GM23248 (cell line): Measurements from ENCODE around the gene MUC21. TPM values are rescaled to one million over a fixed set of nuclear protein-coding genes. Genes with fewer than 3 reads are reported as not detected.
"Not testable (repeated sequence)": the region's sequence is repeated elsewhere in the genome, so short reads cannot be mapped to it uniquely, and the experiment has no call there.

Experiments
- DNase-seq: peaks from one replicate; pipeline ENCODE4 v3.0.0-alpha.2; 2015
- H2AFZ ChIP-seq: fragments of 200-600 bp; sonication (generic); 2 replicates; pipeline ENCODE4 v1.6.1; 2016; ENCODE audit warnings: antibody characterized with exemption
- H3F3A ChIP-seq: fragments of 200-600 bp; sonication (generic); 2 replicates; pipeline ENCODE4 v1.6.1; 2016; ENCODE audit warnings: mild to moderate bottlenecking, antibody characterized with exemption, mixed run types; ENCODE audit not compliant: insufficient read depth
- H3K27ac ChIP-seq: fragments of 200-600 bp; sonication (generic); 2 replicates; pipeline ENCODE4 v1.5.1; 2016; ENCODE audit warnings: mild to moderate bottlenecking
- H3K27me3 ChIP-seq: fragments of 200-600 bp; sonication (generic); replicated peaks from 2 replicates; pipeline ENCODE4 v1.6.1; 2016; ENCODE audit warnings: mild to moderate bottlenecking; ENCODE audit not compliant: insufficient read depth
- H3K36me3 ChIP-seq: fragments of 200-600 bp; sonication (generic); 2 replicates; pipeline ENCODE4 v1.6.1; 2016; ENCODE audit warnings: low read depth, mild to moderate bottlenecking
- H3K4me1 ChIP-seq: fragments of 200-600 bp; sonication (generic); 2 replicates; pipeline ENCODE4 v1.6.1; 2016; ENCODE audit warnings: mild to moderate bottlenecking; ENCODE audit not compliant: insufficient read depth
- H3K4me2 ChIP-seq: fragments of 200-600 bp; sonication (generic); one replicate; pipeline ENCODE4 v1.6.1; 2016; ENCODE audit warnings: mild to moderate bottlenecking; ENCODE audit not compliant: unreplicated experiment
- H3K4me3 ChIP-seq: fragments of 200-600 bp; sonication (generic); 2 replicates; pipeline ENCODE4 v1.5.1; 2016; ENCODE audit warnings: mild to moderate bottlenecking
- H3K79me2 ChIP-seq: fragments of 200-600 bp; sonication (generic); 2 replicates; pipeline ENCODE4 v1.6.1; 2016; ENCODE audit warnings: mild to moderate bottlenecking; ENCODE audit not compliant: insufficient read depth
- H3K9ac ChIP-seq: fragments of 200-600 bp; sonication (generic); 2 replicates; pipeline ENCODE4 v1.6.1; 2016; ENCODE audit warnings: mild to moderate bottlenecking
- H3K9me2 ChIP-seq: fragments of 200-600 bp; sonication (generic); 2 replicates; pipeline ENCODE4 v1.6.1; 2016; ENCODE audit warnings: mixed run types, mild to moderate bottlenecking, moderate library complexity; ENCODE audit not compliant: insufficient read depth
- H3K9me3 ChIP-seq: fragments of 200-600 bp; sonication (generic); one replicate; pipeline ENCODE4 v1.6.1; 2017; ENCODE audit warnings: low read depth
- H4K20me1 ChIP-seq: fragments of 200-600 bp; sonication (generic); 2 replicates; pipeline ENCODE4 v1.6.0; 2016; ENCODE audit not compliant: insufficient read depth
- EZH2 ChIP-seq: fragments of 200-600 bp; sonication (generic); IDR thresholded peaks from 2 replicates; pipeline ENCODE4 v1.6.1; 2018; ENCODE audit warnings: antibody characterized with exemption, mild to moderate bottlenecking; ENCODE audit not compliant: insufficient read depth, poor library complexity, severe bottlenecking
- EZH2phosphoT487 ChIP-seq: fragments of 200-600 bp; sonication (generic); IDR thresholded peaks from 2 replicates; pipeline ENCODE4 v1.6.1; 2018; ENCODE audit warnings: antibody characterized with exemption, moderate library complexity, mild to moderate bottlenecking, low read depth; ENCODE audit not compliant: insufficient read depth
- WGBS, 2 experiments: methylation state at CpG; one replicate each; pipeline ENCODE4 v1.1.6; 2015 to 2017; ENCODE audit warnings: low lambda C conversion rate in 2 of 2, low coverage in 1 of 2; ENCODE audit errors: missing lambda C conversion rate in 2 of 2; 5-methylcytosine and 5-hydroxymethylcytosine counted together
- in situ Hi-C: fragments of 300-500 bp; cut with MboI; formaldehyde crosslinking; loops from 2 replicates; pipeline ENCODE4 v1.15.0; 2020
- polyA plus RNA-seq: library from polyadenylated mRNA; unstranded; fragments of >200 nt; fragmentation: Nextera tagmentation; extraction: Ambion mirVana; gene quantifications from 2 replicates; pipeline ENCODE4 v1.2.1, GENCODE V29; 2016
- total RNA-seq: library from RNA; depleted of rRNA; stranded (reverse); fragments of >200 nt; shearing (Covaris generic); gene quantifications from 2 replicates; pipeline ENCODE4 v1.2.3, GENCODE V29; 2014

The MUC21 gene
- total and polyA plus RNA-seq, 2 experiments from 2014 or later = not detected

GRCh38 chr6:30998785-30999184 lies 15.3 kb downstream of the MUC21 start:
- no peaks in the 10 kb centered on the region for H3K4me1 ChIP-seq
- 45 to 52% methylated on average over 5 of the region's 5 CpGs for WGBS, 2 experiments
- peak; percentile 24 for DNase-seq

GRCh38 chr6:31000067-31000860 lies 16.7 kb downstream of the MUC21 start:
- in situ Hi-C loops, DNase-seq, H3K27ac ChIP-seq, H3K9me3 ChIP-seq, H2AFZ ChIP-seq, H3K79me2 ChIP-seq, H4K20me1 ChIP-seq, H3K4me3 ChIP-seq, H3K36me3 ChIP-seq, H3K9me2 ChIP-seq, H3F3A ChIP-seq, H3K4me2 ChIP-seq, H3K4me1 ChIP-seq, H3K27me3 ChIP-seq, H3K9ac ChIP-seq: not testable (repeated sequence)
- WGBS, 2 experiments = 74 to 83% methylated on average over 16 to 19 of the region's 39 CpGs

More at GRCh38 chr6:30998785-30999184, 15.3 kb downstream of the MUC21 start:
- Histone ChIP-seq H3K9me3 (no peaks in the 10 kb centered on the region), H3K9me2 (no peaks in the 10 kb centered on the region), H2AFZ (no peak overlapping the region), H3K27me3 (no peaks in the 10 kb centered on the region; the same call in 1 of the 2 replicates), H3K4me3 (no peak overlapping the region), H3K9ac (no peak overlapping the region), H3K27ac (no peak overlapping the region), H3K79me2 (no peaks in the 10 kb centered on the region), H3K36me3 (no peaks in the 10 kb centered on the region), H4K20me1 (no peaks in the 10 kb centered on the region), H3F3A (no peaks in the 10 kb centered on the region), H3K4me2 (no peak overlapping the region)
- in situ Hi-C loops = no loop called here
- no peak for TF ChIP-seq EZH2

GRCh38 chr6:31001281-31001888 lies 17.9 kb downstream of the MUC21 start:
- Histone ChIP-seq H2AFZ (no peak overlapping the region), H3K27me3 (no peaks in the 10 kb centered on the region), H3F3A (no peaks in the 10 kb centered on the region), H3K4me1 (no peaks in the 10 kb centered on the region), H3K79me2 (no peaks in the 10 kb centered on the region), H3K4me2 (no peak overlapping the region), H3K9me2 (no peaks in the 10 kb centered on the region), H4K20me1 (no peaks in the 10 kb centered on the region), H3K27ac (no peak overlapping the region), H3K4me3 (no peak overlapping the region), H3K9ac (no peak overlapping the region), H3K9me3 (no peaks in the 10 kb centered on the region), H3K36me3 (no peaks in the 10 kb centered on the region)
- WGBS, 2 experiments = 55 to 58% methylated on average over 13 of the region's 13 CpGs
- TF ChIP-seq EZH2 = no peak
- TF ChIP-seq EZH2phosphoT487 = no peak
- in situ Hi-C loops = no loop called here
- DNase-seq = no peak

GRCh38 chr6:31002471-31002870 lies 19.0 kb downstream of the MUC21 start:
- Histone ChIP-seq H3F3A (no peaks in the 10 kb centered on the region), H3K79me2 (no peaks in the 10 kb centered on the region), H3K4me2 (no peak overlapping the region), H3K9me2 (no peaks in the 10 kb centered on the region), H3K9me3 (no peaks in the 10 kb centered on the region), H3K27ac (no peak overlapping the region), H3K36me3 (no peaks in the 10 kb centered on the region), H2AFZ (no peak overlapping the region), H4K20me1 (no peaks in the 10 kb centered on the region), H3K9ac (no peak overlapping the region), H3K4me1 (no peaks in the 10 kb centered on the region), H3K27me3 (0 out of 2 replicates have a peak, but pooled peaks cover 5% of the 10 kb centered on the region), H3K4me3 (no peak overlapping the region)
- in situ Hi-C loops = no loop called here
- DNase-seq = no peak
- TF ChIP-seq EZH2 (no peak), EZH2phosphoT487 (no peak)
- WGBS, 2 experiments = 15 to 18% methylated on average over 2 of the region's 2 CpGs
